ENCODE measurements around the gene ADAM8.

Gene ADAM8

GRCh38 chr10:133281084-133281483 is 4.4 kb upstream of the ADAM8 start:
- no peak for DNase-seq

GRCh38 chr10:133280391-133281059 is 3.9 kb upstream of the ADAM8 start:
- DNase-seq: no peak

GRCh38 chr10:133279326-133280226 is 2.9 kb upstream of the ADAM8 start:
- no peak for DNase-seq

GRCh38 chr10:133278577-133279265 is 2.1 kb upstream of the ADAM8 start:
- DNase-seq: peak in 1 of 2 donors; percentile 9

- DNase-seq: no peak
Observed at GRCh38 chr10:133277993-133278576, 1.4 kb upstream of the ADAM8 start.

- DNase-seq: no peak
Observed at GRCh38 chr10:133277277-133277992, 767 bp upstream of the ADAM8 start.

GRCh38 chr10:133276100-133276434 is 601 bp downstream of the ADAM8 start:
- DNase-seq: no peak

GRCh38 chr10:133275684-133276092 is 980 bp downstream of the ADAM8 start:
- no peak for DNase-seq

GRCh38 chr10:133274751-133275683 is 1.7 kb downstream of the ADAM8 start:
- no peak for DNase-seq

- DNase-seq: no peak
Observed at GRCh38 chr10:133273534-133274143, 3.0 kb downstream of the ADAM8 start.

- DNase-seq: no peak
Observed at GRCh38 chr10:133272964-133273420, 3.7 kb downstream of the ADAM8 start.

- no peak for DNase-seq
Observed at GRCh38 chr10:133272301-133272963, 4.2 kb downstream of the ADAM8 start.

- no peak for DNase-seq
Observed at GRCh38 chr10:133271521-133272300, 5.0 kb downstream of the ADAM8 start.

- no peak for DNase-seq
Observed at GRCh38 chr10:133270773-133271297, 5.8 kb downstream of the ADAM8 start.

- no peak for DNase-seq
Observed at GRCh38 chr10:133270204-133270603, 6.5 kb downstream of the ADAM8 start.

GRCh38 chr10:133269367-133269766 is 7.3 kb downstream of the ADAM8 start:
- no peak for DNase-seq

- DNase-seq: no peak
Observed at GRCh38 chr10:133268532-133268931, 8.1 kb downstream of the ADAM8 start.

GRCh38 chr10:133267829-133268228 is 8.8 kb downstream of the ADAM8 start:
- DNase-seq: no peak

- DNase-seq: no peak
Observed at GRCh38 chr10:133267293-133267692, 9.4 kb downstream of the ADAM8 start.
